Fibroblast of skin of back (primary cell): Measurements from ENCODE around the gene CATSPERE. TPM values are rescaled to one million over a fixed set of nuclear protein-coding genes. Genes with fewer than 3 reads are reported as not detected.
A peak's percentile ranks its signal among the peaks of the same experiment; 100 is the strongest.

Experiments
- DNase-seq: peaks from one replicate; pipeline ENCODE4 v3.0.0-alpha.2; 2013
- polyA plus RNA-seq, 2 experiments: library from polyadenylated mRNA; unstranded; fragments of 120-200 nt; gene quantifications; one replicate each; pipeline ENCODE4 v1.2.1, GENCODE V29; 2013; ENCODE audit not compliant: insufficient read length in 2 of 2

Gene CATSPERE
- 0.07 TPM for polyA plus RNA-seq (2013, experiment 1 of 2; ENCODE audit: insufficient read length)
- polyA plus RNA-seq (2013, experiment 2 of 2; ENCODE audit: insufficient read length), result 0.35 TPM

GRCh38 chr1:244461245-244462071, at the start of gene CATSPERE:
Gene CATSPERE (plus strand): TSS chr1:244461273. CDS start chr1:244461430, 157 bp downstream.
- peak; percentile 85 for DNase-seq

GRCh38 chr1:244412176-244412575, 48.9 kb upstream of the CATSPERE start:
- no peak for DNase-seq

GRCh38 chr1:244413736-244414135, 47.3 kb upstream of the CATSPERE start:
- no peak for DNase-seq

- peak; percentile 17 for DNase-seq
Observed at GRCh38 chr1:244414543-244414942, 46.5 kb upstream of the CATSPERE start.

GRCh38 chr1:244419024-244419423, 42.0 kb upstream of the CATSPERE start:
- DNase-seq, result no peak

- DNase-seq, result no peak
Observed at GRCh38 chr1:244422174-244422573, 38.9 kb upstream of the CATSPERE start.

- no peak for DNase-seq
Observed at GRCh38 chr1:244424649-244425334, 36.3 kb upstream of the CATSPERE start.

GRCh38 chr1:244427647-244428046, 33.4 kb upstream of the CATSPERE start:
- DNase-seq, result no peak

- no peak for DNase-seq
Observed at GRCh38 chr1:244429818-244430217, 31.3 kb upstream of the CATSPERE start.

- no peak for DNase-seq
Observed at GRCh38 chr1:244431166-244431565, 29.9 kb upstream of the CATSPERE start.

- peak; percentile 82 for DNase-seq
Observed at GRCh38 chr1:244435562-244436205, 25.4 kb upstream of the CATSPERE start.

- peak; percentile 72 for DNase-seq
Observed at GRCh38 chr1:244436336-244437085, 24.6 kb upstream of the CATSPERE start.

GRCh38 chr1:244437086-244437468, 24.0 kb upstream of the CATSPERE start:
- DNase-seq, result peak; percentile 69

GRCh38 chr1:244439391-244440032, 21.6 kb upstream of the CATSPERE start:
- DNase-seq, result no peak

- no peak for DNase-seq
Observed at GRCh38 chr1:244442850-244443249, 18.2 kb upstream of the CATSPERE start.

GRCh38 chr1:244444854-244445253, 16.2 kb upstream of the CATSPERE start:
- DNase-seq, result peak; percentile 34

- peak; percentile 51 for DNase-seq
Observed at GRCh38 chr1:244445320-244446181, 15.5 kb upstream of the CATSPERE start.

- DNase-seq, result no peak
Observed at GRCh38 chr1:244447024-244447423, 14.0 kb upstream of the CATSPERE start.

GRCh38 chr1:244447552-244447951, 13.5 kb upstream of the CATSPERE start:
- DNase-seq, result no peak

- no peak for DNase-seq
Observed at GRCh38 chr1:244448279-244449036, 12.6 kb upstream of the CATSPERE start.
